MCF 10A (cell line): ENCODE data around the gene TLCD3B. TPM values are rescaled to one million over a fixed set of nuclear protein-coding genes. Genes with fewer than 3 reads are reported as not detected.

Source experiments
- BruUV-seq: library from RNA; stranded (reverse); fragments of 400-500 nt; replicated peaks from 2 replicates; lab custom pipeline; 2021; lab: Mats Ljungman, UMichigan
- CTCF ChIA-PET: fragments of 300-600 bp; sonication (Branson Sonifier 250); formaldehyde crosslinking; extraction: SDS; loops from one replicate; lab custom pipeline; 2021; ENCODE audit warnings: antibody characterized with exemption, inconsistent platforms; lab: Yijun Ruan, JAX
- POLR2A ChIA-PET: fragments of 300-600, 350-650 bp; sonication (Branson Sonifier 250); formaldehyde crosslinking; extraction: SDS; loops from one replicate; lab custom pipeline; 2020; ENCODE audit warnings: antibody characterized with exemption, inconsistent platforms; lab: Yijun Ruan, JAX
- DNase-seq: peaks from one replicate; pipeline ENCODE4 v3.0.0-alpha.2; 2018; ENCODE audit not compliant: unreplicated experiment
- H3K27ac Mint-ChIP-seq: one replicate; pipeline ENCODE4 v1.8.0; 2022; ENCODE audit warnings: mild to moderate bottlenecking, low read depth, mixed read lengths; ENCODE audit not compliant: unreplicated experiment
- H3K27me3 Mint-ChIP-seq: one replicate; pipeline ENCODE4 v1.8.0; 2022; ENCODE audit warnings: mixed read lengths; ENCODE audit not compliant: insufficient read depth, unreplicated experiment
- H3K36me3 Mint-ChIP-seq: one replicate; pipeline ENCODE4 v1.8.0; 2022; ENCODE audit warnings: mild to moderate bottlenecking, moderate library complexity, mixed read lengths; ENCODE audit not compliant: insufficient read depth, unreplicated experiment
- H3K4me1 Mint-ChIP-seq: one replicate; pipeline ENCODE4 v1.8.0; 2022; ENCODE audit warnings: mixed read lengths; ENCODE audit not compliant: insufficient read depth, unreplicated experiment
- H3K4me3 Mint-ChIP-seq: one replicate; pipeline ENCODE4 v1.8.0; 2022; ENCODE audit warnings: mild to moderate bottlenecking, moderate library complexity, mixed read lengths; ENCODE audit not compliant: unreplicated experiment
- H3K9me3 Mint-ChIP-seq: one replicate; pipeline ENCODE4 v1.8.0; 2022; ENCODE audit warnings: mixed read lengths; ENCODE audit not compliant: unreplicated experiment
- CTCF ChIP-seq: fragments of 200-600 bp; IDR thresholded peaks from one replicate; pipeline ENCODE4 v1.8.0; 2022; ENCODE audit warnings: antibody characterized with exemption, mild to moderate bottlenecking; ENCODE audit not compliant: unreplicated experiment
- intact Hi-C: fragments of 100-400 bp; cut with micrococcal nuclease; formaldehyde crosslinking; loops from 2 replicates; pipeline ENCODE4 v1.14.1; 2022
- total RNA-seq: library from RNA; stranded (reverse); gene quantifications from 2 replicates; pipeline ENCODE4 v1.2.3, GENCODE V29; 2022

The TLCD3B gene
- total RNA-seq, 1 experiment from 2014 or later, result 0.21 TPM

GRCh38 chr16:30005341-30006094 is 25.6 kb downstream of the TLCD3B start:
- no peak overlapping the region for H3K27ac Mint-ChIP-seq
- CTCF ChIA-PET, result interaction anchor here (0.6 to 2.0 kb wide), 4 partner anchors 11 to 306 kb away, joined by 3 to 6 read pairs (median 4); no protein-coding TSS in a partner anchor

GRCh38 chr16:30004811-30005242 is 26.2 kb downstream of the TLCD3B start:
- Mint-ChIP-seq H3K4me1 (no peaks in the 10 kb centered on the region), H3K9me3 (no peaks in the 10 kb centered on the region), H3K36me3 (peaks cover 10% of the 10 kb centered on the region), H3K4me3 (no peak overlapping the region), H3K27ac (no peak overlapping the region), H3K27me3 (no peaks in the 10 kb centered on the region)
- ChIA-PET CTCF (interaction anchor here (0.9 to 2.0 kb wide), 4 partner anchors 10 to 87 kb away, joined by 3 to 6 read pairs (median 4); no protein-coding TSS in a partner anchor), POLR2A (interaction anchor here (0.7 to 2.5 kb wide), 5 partner anchors 8 to 180 kb away, joined by 3 to 9 read pairs (median 3); partner anchors contain the start of genes INO80E and TAOK2)
- no peak for DNase-seq
- TF ChIP-seq CTCF, result no peak
- intact Hi-C loops, result no loop called here
- no TSS peak for BruUV-seq

More at GRCh38 chr16:30005341-30006094, 25.6 kb downstream of the TLCD3B start:
- H3K36me3 Mint-ChIP-seq, result peaks cover 10% of the 10 kb centered on the region
- H3K9me3 Mint-ChIP-seq, result no peaks in the 10 kb centered on the region
- DNase-seq, result peak; percentile 41
- POLR2A ChIA-PET, result interaction anchor here (0.6 to 2.5 kb wide), 7 partner anchors 9 to 197 kb away, joined by 3 to 9 read pairs (median 3); partner anchors contain the start of genes HIRIP3, INO80E and TAOK2
- peaks cover 7% of the 10 kb centered on the region for H3K27me3 Mint-ChIP-seq
- TSS peak; percentile 59 for BruUV-seq
- no peaks in the 10 kb centered on the region for H3K4me1 Mint-ChIP-seq
- no peak overlapping the region for H3K4me3 Mint-ChIP-seq
- TF ChIP-seq CTCF, result peak; percentile 58
- intact Hi-C loops, result no loop called here

- H3K4me3 Mint-ChIP-seq, result no peak overlapping the region
- no peaks in the 10 kb centered on the region for H3K4me1 Mint-ChIP-seq
- H3K27ac Mint-ChIP-seq, result no peak overlapping the region
- H3K27me3 Mint-ChIP-seq, result no peaks in the 10 kb centered on the region
- H3K9me3 Mint-ChIP-seq, result no peaks in the 10 kb centered on the region
- TF ChIP-seq CTCF, result no peak
- peaks cover 15% of the 10 kb centered on the region for H3K36me3 Mint-ChIP-seq
- POLR2A ChIA-PET, result interaction anchor here (0.7 to 2.5 kb wide), 4 partner anchors 8 to 180 kb away, joined by 3 to 9 read pairs (median 4); partner anchors contain the start of genes INO80E and TAOK2
- intact Hi-C loops, result no loop called here
- no peak for DNase-seq
- CTCF ChIA-PET, result interaction anchor here (0.9 to 2.0 kb wide), 4 partner anchors 11 to 86 kb away, joined by 3 to 6 read pairs (median 4); no protein-coding TSS in a partner anchor
- BruUV-seq, result no TSS peak
Observed at GRCh38 chr16:30004424-30004776, 26.7 kb downstream of the TLCD3B start.
